Neutrophil (primary cell): Measurements from ENCODE around the gene SNX33.
A peak's percentile ranks its signal among the peaks of the same experiment; 100 is the strongest.

Experiments used
- H3K27ac ChIP-seq: fragments of 200-600 bp; sonication (generic); 2 replicates; pipeline ENCODE4 v1.5.1; 2016; ENCODE audit warnings: mild to moderate bottlenecking, moderate library complexity
- H3K27me3 ChIP-seq: fragments of 200-600 bp; sonication (generic); 2 replicates; pipeline ENCODE4 v1.6.0; 2016; ENCODE audit warnings: mild to moderate bottlenecking
- H3K36me3 ChIP-seq: fragments of 200-600 bp; sonication (generic); 2 replicates; pipeline ENCODE4 v1.5.1; 2017
- H3K4me1 ChIP-seq, 2 experiments: fragments of 200-600 bp in 1 of 2; sonication (generic) in 1 of 2; 1 replicate in 1 of 2; 2 replicates in 1 of 2; pipeline versions ENCODE4 v1.5.1 to v1.6.1; 2013 to 2016; ENCODE audit warnings: low read depth in 1 of 2, low read length in 1 of 2, mild to moderate bottlenecking in 1 of 2, moderate library complexity in 1 of 2; ENCODE audit not compliant: control insufficient read depth in 1 of 2, insufficient read depth in 1 of 2
- H3K4me3 ChIP-seq, 2 experiments: fragments of 200-600 bp in 1 of 2; sonication (generic) in 1 of 2; 1 replicate in 1 of 2; 2 replicates in 1 of 2; pipeline ENCODE4 v1.5.1; 2013 to 2016; ENCODE audit warnings: low read depth in 1 of 2, low read length in 1 of 2, mild to moderate bottlenecking in 1 of 2, moderate library complexity in 1 of 2
- H3K9me3 ChIP-seq: fragments of 200-600 bp; sonication (generic); 2 replicates; pipeline ENCODE4 v1.5.1; 2016
- TF ChIP-seq, protein P1 (sequence below): fragments of 200-600 bp; sonication (generic); IDR thresholded peaks from 2 replicates; pipeline ENCODE4 v1.5.1; 2016; ENCODE audit warnings: antibody characterized with exemption

Gene SNX33, protein sequence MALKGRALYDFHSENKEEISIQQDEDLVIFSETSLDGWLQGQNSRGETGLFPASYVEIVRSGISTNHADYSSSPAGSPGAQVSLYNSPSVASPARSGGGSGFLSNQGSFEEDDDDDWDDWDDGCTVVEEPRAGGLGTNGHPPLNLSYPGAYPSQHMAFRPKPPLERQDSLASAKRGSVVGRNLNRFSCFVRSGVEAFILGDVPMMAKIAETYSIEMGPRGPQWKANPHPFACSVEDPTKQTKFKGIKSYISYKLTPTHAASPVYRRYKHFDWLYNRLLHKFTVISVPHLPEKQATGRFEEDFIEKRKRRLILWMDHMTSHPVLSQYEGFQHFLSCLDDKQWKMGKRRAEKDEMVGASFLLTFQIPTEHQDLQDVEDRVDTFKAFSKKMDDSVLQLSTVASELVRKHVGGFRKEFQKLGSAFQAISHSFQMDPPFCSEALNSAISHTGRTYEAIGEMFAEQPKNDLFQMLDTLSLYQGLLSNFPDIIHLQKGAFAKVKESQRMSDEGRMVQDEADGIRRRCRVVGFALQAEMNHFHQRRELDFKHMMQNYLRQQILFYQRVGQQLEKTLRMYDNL

DNA sequence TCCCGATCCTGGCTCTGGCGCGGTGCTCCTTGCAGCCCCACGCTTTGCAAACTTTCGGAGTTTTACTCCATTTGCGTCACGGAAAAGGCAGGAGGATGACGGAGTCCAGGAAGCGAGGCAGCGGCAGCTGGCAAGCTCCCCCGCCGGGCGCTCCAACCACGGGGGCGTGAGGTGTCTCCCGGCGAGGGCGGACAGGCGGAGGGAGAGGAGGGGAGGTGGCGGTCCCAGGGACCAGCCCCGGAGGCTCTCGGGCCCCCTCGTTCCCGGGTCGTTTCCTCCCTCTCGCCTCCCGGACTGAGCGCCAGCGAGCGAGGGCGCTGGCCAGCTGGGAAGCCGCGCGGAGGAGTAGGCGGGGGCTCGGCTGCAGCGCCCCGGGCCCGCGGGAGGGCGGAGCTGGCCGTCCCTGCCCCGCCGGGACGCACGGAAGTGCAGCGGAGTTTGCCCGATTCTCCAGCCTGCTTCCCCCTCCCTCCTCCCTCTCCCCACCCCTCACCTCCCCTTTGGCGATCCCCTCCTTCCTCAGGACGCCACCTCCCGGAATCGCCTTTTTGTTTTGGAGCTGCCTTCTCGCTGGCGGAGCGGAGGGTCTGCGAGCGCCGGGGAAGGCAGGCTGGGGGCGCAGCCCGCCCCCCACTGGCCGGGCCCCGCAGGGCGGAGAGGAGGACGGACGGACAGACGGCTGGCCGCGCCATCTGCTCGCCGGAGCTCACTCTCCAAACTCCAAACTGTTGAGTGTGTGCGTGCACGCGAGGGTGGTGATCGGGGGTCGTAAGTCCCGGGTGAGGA is at the start of gene SNX33:
Gene SNX33 (plus strand): TSS at position 543 of the 786 bp plus-strand sequence. CDS start 1,191 bp downstream, outside the sequence.
- no peaks in the 10 kb centered on the region for H3K36me3 ChIP-seq
- H3K4me3 ChIP-seq = peak within 1 kb of the TSS; percentile 74 to 93
- H3K4me1 ChIP-seq = peaks cover 16 to 17% of the 10 kb centered on the region in 2 experiments
- no peaks in the 10 kb centered on the region for H3K9me3 ChIP-seq
- TF ChIP-seq, protein P1, sequence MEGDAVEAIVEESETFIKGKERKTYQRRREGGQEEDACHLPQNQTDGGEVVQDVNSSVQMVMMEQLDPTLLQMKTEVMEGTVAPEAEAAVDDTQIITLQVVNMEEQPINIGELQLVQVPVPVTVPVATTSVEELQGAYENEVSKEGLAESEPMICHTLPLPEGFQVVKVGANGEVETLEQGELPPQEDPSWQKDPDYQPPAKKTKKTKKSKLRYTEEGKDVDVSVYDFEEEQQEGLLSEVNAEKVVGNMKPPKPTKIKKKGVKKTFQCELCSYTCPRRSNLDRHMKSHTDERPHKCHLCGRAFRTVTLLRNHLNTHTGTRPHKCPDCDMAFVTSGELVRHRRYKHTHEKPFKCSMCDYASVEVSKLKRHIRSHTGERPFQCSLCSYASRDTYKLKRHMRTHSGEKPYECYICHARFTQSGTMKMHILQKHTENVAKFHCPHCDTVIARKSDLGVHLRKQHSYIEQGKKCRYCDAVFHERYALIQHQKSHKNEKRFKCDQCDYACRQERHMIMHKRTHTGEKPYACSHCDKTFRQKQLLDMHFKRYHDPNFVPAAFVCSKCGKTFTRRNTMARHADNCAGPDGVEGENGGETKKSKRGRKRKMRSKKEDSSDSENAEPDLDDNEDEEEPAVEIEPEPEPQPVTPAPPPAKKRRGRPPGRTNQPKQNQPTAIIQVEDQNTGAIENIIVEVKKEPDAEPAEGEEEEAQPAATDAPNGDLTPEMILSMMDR = peak; percentile 12
- H3K27ac ChIP-seq = peak within 1 kb of the TSS; percentile 13
- peaks cover 57% of the 10 kb centered on the region for H3K27me3 ChIP-seq

DNA sequence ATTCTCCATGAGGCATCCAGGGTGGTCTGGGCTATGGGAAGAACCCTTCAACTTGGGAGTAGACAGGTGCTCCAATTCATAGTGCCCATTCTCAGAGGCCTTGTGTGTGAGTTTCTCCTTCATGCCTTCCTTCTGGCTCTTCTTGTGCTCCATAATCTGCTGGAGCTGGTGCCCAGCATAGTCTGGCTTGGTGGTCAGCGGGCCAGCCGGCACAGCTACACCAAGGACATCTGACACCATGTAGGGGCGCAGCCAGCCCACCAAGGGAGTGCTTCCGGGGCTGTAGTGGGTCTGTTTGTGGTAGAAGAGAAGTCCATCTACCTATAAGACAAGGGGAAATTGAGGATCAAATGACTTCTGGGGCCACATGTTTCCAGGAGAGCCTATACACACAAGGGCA is 49.4 kb upstream of the SNX33 start:
- H3K36me3 ChIP-seq = peaks cover 54% of the 10 kb centered on the region

DNA sequence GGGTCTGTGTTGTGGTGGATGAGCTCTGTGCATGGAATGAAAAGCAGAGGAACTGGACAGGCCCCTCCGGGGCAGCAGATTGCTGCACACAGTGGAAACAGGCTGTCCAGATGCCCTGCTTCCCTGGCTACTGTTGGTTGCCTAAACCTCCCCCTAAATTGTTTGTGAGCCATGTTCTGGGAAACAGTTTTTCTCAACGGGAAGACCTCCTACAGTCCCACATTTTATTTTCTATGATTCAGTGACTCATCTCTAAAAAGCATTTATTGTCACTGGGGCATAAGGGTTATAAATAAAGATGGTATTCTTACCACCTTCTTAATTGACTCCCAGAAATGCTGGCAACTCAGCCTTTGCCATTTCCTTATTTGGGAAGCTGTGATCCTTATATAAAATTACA is 48.3 kb upstream of the SNX33 start:
- Histone ChIP-seq H3K9me3 (no peaks in the 10 kb centered on the region), H3K36me3 (peaks cover 54% of the 10 kb centered on the region), H3K4me1 (no peaks in the 10 kb centered on the region), H3K27ac (no peak overlapping the region), H3K4me3 (no peak overlapping the region), H3K27me3 (no peaks in the 10 kb centered on the region)
- TF ChIP-seq, protein P1 = no peak

More for the DNA sequence above, 49.4 kb upstream of the SNX33 start:
- no peaks in the 10 kb centered on the region for H3K4me1 ChIP-seq
- TF ChIP-seq, protein P1 = no peak
- no peaks in the 10 kb centered on the region for H3K9me3 ChIP-seq
- H3K27me3 ChIP-seq = no peaks in the 10 kb centered on the region
- H3K27ac ChIP-seq = no peak overlapping the region
- no peak overlapping the region for H3K4me3 ChIP-seq

DNA sequence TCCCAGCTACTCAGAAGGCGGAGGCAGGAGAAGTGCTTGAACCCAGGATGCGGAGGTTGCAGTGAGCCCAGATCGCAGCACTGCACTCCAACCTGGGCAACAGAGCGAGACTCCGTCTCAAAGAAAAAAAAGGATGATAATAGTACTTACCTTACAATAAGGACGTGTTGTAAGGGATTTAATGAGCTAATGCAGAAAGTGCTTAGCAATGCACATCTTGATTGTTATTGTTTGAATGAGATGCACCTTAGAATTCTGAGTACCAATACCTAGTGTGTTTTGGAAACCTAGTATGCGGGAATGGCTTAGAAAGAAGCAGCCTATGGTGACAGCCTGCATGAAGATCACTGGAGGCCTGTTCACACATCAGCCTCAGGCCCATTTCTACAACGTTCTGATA is 41.7 kb upstream of the SNX33 start:
- Histone ChIP-seq H3K9me3 (no peaks in the 10 kb centered on the region), H3K4me3 (no peak overlapping the region), H3K27ac (no peak overlapping the region), H3K4me1 (no peaks in the 10 kb centered on the region), H3K27me3 (no peaks in the 10 kb centered on the region), H3K36me3 (peaks cover 54% of the 10 kb centered on the region)
- TF ChIP-seq, protein P1 = no peak
